ENCODE results near the gene ADSL. TPM values are rescaled to one million over a fixed set of nuclear protein-coding genes. Genes with fewer than 3 reads are reported as not detected.

Gene ADSL
- total RNA-seq, 1 donor from 2014 or later = 156 TPM

GRCh38 chr22:40410731-40411505 is 64.6 kb downstream of the ADSL start:
- H3K27me3 Mint-ChIP-seq (ENCODE audit: insufficient read depth) = no peaks in the 10 kb centered on the region
- H3K36me3 Mint-ChIP-seq (ENCODE audit: low read depth) = peaks cover 15% of the 10 kb centered on the region
- no peaks in the 10 kb centered on the region for H3K9me3 Mint-ChIP-seq
- H3K4me3 Mint-ChIP-seq = no peak overlapping the region
- H3K27ac Mint-ChIP-seq = no peak overlapping the region
- intact Hi-C loops (cut with micrococcal nuclease) = no loop called here
- H3K4me1 Mint-ChIP-seq (ENCODE audit: low read depth) = peaks cover 12% of the 10 kb centered on the region
- DNase-seq (ENCODE audit: low spot score) = no peak

GRCh38 chr22:40411506-40411861 is 65.2 kb downstream of the ADSL start:
- peaks cover 15% of the 10 kb centered on the region for H3K4me1 Mint-ChIP-seq (ENCODE audit: low read depth)
- no peaks in the 10 kb centered on the region for H3K9me3 Mint-ChIP-seq
- no peaks in the 10 kb centered on the region for H3K27me3 Mint-ChIP-seq (ENCODE audit: insufficient read depth)
- no peak overlapping the region for H3K4me3 Mint-ChIP-seq
- DNase-seq (ENCODE audit: low spot score) = no peak
- H3K36me3 Mint-ChIP-seq (ENCODE audit: low read depth) = peaks cover 16% of the 10 kb centered on the region
- intact Hi-C loops (cut with micrococcal nuclease) = no loop called here
- H3K27ac Mint-ChIP-seq = no peak overlapping the region

GRCh38 chr22:40412441-40412840 is 66.1 kb downstream of the ADSL start:
- H3K4me1 Mint-ChIP-seq (ENCODE audit: low read depth) = peaks cover 18% of the 10 kb centered on the region
- H3K9me3 Mint-ChIP-seq = no peaks in the 10 kb centered on the region
- DNase-seq (ENCODE audit: low spot score) = no peak
- H3K27ac Mint-ChIP-seq = no peak overlapping the region
- no peak overlapping the region for H3K4me3 Mint-ChIP-seq
- H3K36me3 Mint-ChIP-seq (ENCODE audit: low read depth) = peaks cover 22% of the 10 kb centered on the region
- H3K27me3 Mint-ChIP-seq (ENCODE audit: insufficient read depth) = no peaks in the 10 kb centered on the region
- intact Hi-C loops (cut with micrococcal nuclease) = no loop called here

- H3K27ac Mint-ChIP-seq = no peak overlapping the region
- no peak for DNase-seq (ENCODE audit: low spot score)
Measured at GRCh38 chr22:40413873-40414272, 67.6 kb downstream of the ADSL start.

GRCh38 chr22:40414311-40414710 is 68.0 kb downstream of the ADSL start:
- H3K4me1 Mint-ChIP-seq (ENCODE audit: low read depth) = peaks cover 18% of the 10 kb centered on the region
- H3K36me3 Mint-ChIP-seq (ENCODE audit: low read depth) = peaks cover 20% of the 10 kb centered on the region
- no peaks in the 10 kb centered on the region for H3K27me3 Mint-ChIP-seq (ENCODE audit: insufficient read depth)
- H3K27ac Mint-ChIP-seq = no peak overlapping the region
- DNase-seq (ENCODE audit: low spot score) = no peak
- intact Hi-C loops (cut with micrococcal nuclease) = no loop called here
- no peaks in the 10 kb centered on the region for H3K9me3 Mint-ChIP-seq
- H3K4me3 Mint-ChIP-seq = no peak overlapping the region

More at GRCh38 chr22:40413873-40414272, 67.6 kb downstream of the ADSL start:
- Mint-ChIP-seq H3K9me3 (no peaks in the 10 kb centered on the region), H3K4me3 (no peak overlapping the region), H3K27me3 (ENCODE audit: insufficient read depth) (no peaks in the 10 kb centered on the region), H3K36me3 (ENCODE audit: low read depth) (peaks cover 20% of the 10 kb centered on the region), H3K4me1 (ENCODE audit: low read depth) (peaks cover 18% of the 10 kb centered on the region)
- intact Hi-C loops (cut with micrococcal nuclease) = no loop called here

DNA sequence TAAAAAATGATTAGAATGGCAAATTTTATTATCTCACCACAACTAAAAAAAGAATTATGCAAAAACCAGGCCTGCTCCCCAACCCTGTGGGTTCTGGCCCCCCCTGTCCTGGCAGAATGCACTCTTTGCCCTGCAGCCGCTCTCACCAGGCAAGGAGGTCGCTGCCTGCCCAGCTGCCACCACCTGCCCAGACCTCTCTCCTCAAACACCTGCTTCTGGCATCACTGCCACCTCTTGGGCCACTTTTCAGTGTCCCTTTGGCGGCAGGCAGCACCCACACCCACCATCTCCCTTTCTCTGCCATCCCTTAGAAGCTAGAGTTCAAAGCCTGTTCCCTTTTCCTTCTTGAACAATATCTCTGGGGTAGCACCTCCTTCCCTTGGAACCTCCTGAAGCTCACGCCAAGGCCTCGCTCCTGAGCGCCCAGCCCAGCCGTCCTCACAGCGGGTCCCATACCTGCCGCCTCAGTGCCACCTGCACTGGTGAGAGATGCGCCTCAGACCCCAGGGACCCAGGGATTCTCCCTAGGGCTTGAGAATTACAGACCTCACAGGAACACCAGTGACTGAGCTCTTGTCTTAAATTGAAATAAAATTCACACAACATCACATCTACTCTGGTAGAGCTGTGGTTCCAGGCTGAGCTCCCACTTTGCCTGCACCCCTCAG is 68.7 kb downstream of the ADSL start:
- intact Hi-C loops (cut with micrococcal nuclease) = no loop called here

GRCh38 chr22:40415531-40416266 is 69.4 kb downstream of the ADSL start:
- DNase-seq (ENCODE audit: low spot score) = no peak
- intact Hi-C loops (cut with micrococcal nuclease) = no loop called here
- Mint-ChIP-seq H3K4me3 (no peak overlapping the region), H3K4me1 (ENCODE audit: low read depth) (peaks cover 18% of the 10 kb centered on the region), H3K9me3 (no peaks in the 10 kb centered on the region), H3K27ac (peak overlapping the region; percentile 70), H3K27me3 (ENCODE audit: insufficient read depth) (no peaks in the 10 kb centered on the region), H3K36me3 (ENCODE audit: low read depth) (peaks cover 20% of the 10 kb centered on the region)

More for the DNA sequence above, 68.7 kb downstream of the ADSL start:
- no peak overlapping the region for H3K4me3 Mint-ChIP-seq
- no peaks in the 10 kb centered on the region for H3K27me3 Mint-ChIP-seq (ENCODE audit: insufficient read depth)
- H3K27ac Mint-ChIP-seq = peak overlapping the region; percentile 70
- no peaks in the 10 kb centered on the region for H3K9me3 Mint-ChIP-seq
- no peak for DNase-seq (ENCODE audit: low spot score)
- peaks cover 18% of the 10 kb centered on the region for H3K4me1 Mint-ChIP-seq (ENCODE audit: low read depth)
- H3K36me3 Mint-ChIP-seq (ENCODE audit: low read depth) = peaks cover 20% of the 10 kb centered on the region

DNA sequence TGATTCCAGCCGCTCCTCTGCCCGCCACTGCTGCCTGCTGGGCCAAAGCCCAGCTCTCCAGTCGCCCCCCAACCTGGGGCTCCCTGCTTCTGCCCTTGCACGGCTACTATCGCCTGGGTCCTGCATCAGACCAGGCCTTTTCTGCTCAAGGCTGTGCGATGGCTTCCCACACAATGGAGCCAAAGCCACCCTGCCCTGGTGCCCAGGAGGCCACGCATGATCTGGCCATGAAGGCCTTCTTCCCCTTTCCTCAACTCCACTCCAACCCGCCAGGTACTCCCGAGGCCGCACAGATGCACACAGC is 69.9 kb downstream of the ADSL start:
- no peak overlapping the region for H3K4me3 Mint-ChIP-seq
- H3K36me3 Mint-ChIP-seq (ENCODE audit: low read depth) = peaks cover 20% of the 10 kb centered on the region
- peak overlapping the region; percentile 3 for H3K27ac Mint-ChIP-seq

GRCh38 chr22:40416636-40417035 is 70.3 kb downstream of the ADSL start:
- Mint-ChIP-seq H3K4me1 (ENCODE audit: low read depth) (peaks cover 18% of the 10 kb centered on the region), H3K27ac (peak overlapping the region; percentile 3), H3K9me3 (no peaks in the 10 kb centered on the region), H3K36me3 (ENCODE audit: low read depth) (peaks cover 21% of the 10 kb centered on the region), H3K4me3 (no peak overlapping the region), H3K27me3 (ENCODE audit: insufficient read depth) (no peaks in the 10 kb centered on the region)
- no peak for DNase-seq (ENCODE audit: low spot score)
- intact Hi-C loops (cut with micrococcal nuclease) = no loop called here

More for the DNA sequence above, 69.9 kb downstream of the ADSL start:
- intact Hi-C loops (cut with micrococcal nuclease) = no loop called here
- no peak for DNase-seq (ENCODE audit: low spot score)
- Mint-ChIP-seq H3K27me3 (ENCODE audit: insufficient read depth) (no peaks in the 10 kb centered on the region), H3K9me3 (no peaks in the 10 kb centered on the region), H3K4me1 (ENCODE audit: low read depth) (peaks cover 18% of the 10 kb centered on the region)

GRCh38 chr22:40417041-40417440 is 70.7 kb downstream of the ADSL start:
- H3K36me3 Mint-ChIP-seq (ENCODE audit: low read depth) = peaks cover 23% of the 10 kb centered on the region
- no peaks in the 10 kb centered on the region for H3K9me3 Mint-ChIP-seq
- no peak for DNase-seq (ENCODE audit: low spot score)
- H3K4me3 Mint-ChIP-seq = no peak overlapping the region
- H3K27me3 Mint-ChIP-seq (ENCODE audit: insufficient read depth) = no peaks in the 10 kb centered on the region
- peak overlapping the region; percentile 37 for H3K27ac Mint-ChIP-seq
- intact Hi-C loops (cut with micrococcal nuclease) = no loop called here
- H3K4me1 Mint-ChIP-seq (ENCODE audit: low read depth) = peaks cover 18% of the 10 kb centered on the region

GRCh38 chr22:40417881-40418280 is 71.6 kb downstream of the ADSL start:
- no peaks in the 10 kb centered on the region for H3K9me3 Mint-ChIP-seq
- H3K27me3 Mint-ChIP-seq (ENCODE audit: insufficient read depth) = no peaks in the 10 kb centered on the region
- H3K4me3 Mint-ChIP-seq = no peak overlapping the region
- H3K4me1 Mint-ChIP-seq (ENCODE audit: low read depth) = peaks cover 13% of the 10 kb centered on the region
- no peak for DNase-seq (ENCODE audit: low spot score)
- intact Hi-C loops (cut with micrococcal nuclease) = no loop called here
- peaks cover 25% of the 10 kb centered on the region for H3K36me3 Mint-ChIP-seq (ENCODE audit: low read depth)
- H3K27ac Mint-ChIP-seq = no peak overlapping the region

DNA sequence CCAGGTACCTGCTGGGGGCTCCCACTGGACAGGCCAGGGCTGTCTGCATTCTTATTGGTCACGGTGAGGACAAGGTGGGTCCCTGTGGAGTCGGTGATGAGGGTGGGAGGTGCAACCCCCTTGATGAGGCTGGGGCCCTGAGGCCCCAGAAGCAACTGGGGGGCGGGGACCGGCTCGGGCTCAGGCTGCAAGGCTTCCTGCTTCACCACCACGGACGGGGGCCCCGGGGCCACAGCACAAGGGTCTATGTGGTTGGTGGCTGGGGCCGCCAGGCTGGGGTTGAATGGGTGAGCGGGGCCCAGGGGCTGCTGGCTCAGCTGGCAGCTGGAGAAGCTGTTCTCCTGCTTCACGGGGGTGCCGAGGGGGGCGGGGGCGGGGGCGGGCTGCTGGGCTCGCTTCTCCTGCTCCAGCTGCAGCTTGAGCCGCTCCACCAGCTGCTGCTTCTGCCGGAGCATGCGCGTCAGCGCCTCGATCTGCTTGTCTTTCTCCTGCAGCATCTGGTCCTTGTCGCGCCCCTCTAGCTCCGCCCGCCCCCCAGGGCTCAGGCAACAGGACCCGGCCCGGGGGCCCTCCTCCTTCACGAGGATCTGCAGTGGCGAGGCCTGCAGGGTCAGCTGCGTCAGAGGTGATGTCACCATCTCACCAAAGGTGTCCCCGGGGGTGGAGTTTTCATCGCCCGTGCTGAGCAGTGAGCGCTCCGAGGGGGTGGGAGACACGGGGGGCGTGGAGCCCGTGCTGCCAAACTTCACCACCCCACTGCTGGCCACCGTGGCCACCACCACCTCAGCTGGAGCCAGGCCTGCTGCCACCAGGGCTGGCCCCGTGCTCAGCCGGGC is 72.3 kb downstream of the ADSL start:
- Mint-ChIP-seq H3K4me1 (ENCODE audit: low read depth) (peaks cover 13% of the 10 kb centered on the region), H3K27me3 (ENCODE audit: insufficient read depth) (no peaks in the 10 kb centered on the region), H3K36me3 (ENCODE audit: low read depth) (peaks cover 31% of the 10 kb centered on the region), H3K9me3 (no peaks in the 10 kb centered on the region), H3K4me3 (no peak overlapping the region), H3K27ac (no peak overlapping the region)
- intact Hi-C loops (cut with micrococcal nuclease) = no loop called here
- DNase-seq (ENCODE audit: low spot score) = no peak

All from activated T-helper 1 cell treated with anti-CD3 and anti-CD28 coated beads, Interleukin-12 subunit alpha, Interleukin-12 subunit beta, Interleukin-2, Interleukin-4 antibody, amounts not matched to agents 30 ng/mL and 10 ng/mL and 1 ng/mL, durations not matched to agents 14 hours and 24 hours and 36 hours (primary cell).